Neuronal stem cell (in vitro differentiated cells): ENCODE data around the gene DNAH11.
A peak's percentile ranks its signal among the peaks of the same experiment; 100 is the strongest.

Experiments
- DNase-seq: peaks from one replicate; pipeline ENCODE4 v3.0.0-alpha.2; 2013; ENCODE audit warnings: low spot score
- H2AFZ ChIP-seq: one replicate; pipeline ENCODE4 v1.6.1; 2013; ENCODE audit warnings: mild to moderate bottlenecking, low read length, inconsistent platforms
- H2AK5ac ChIP-seq: 2 replicates; pipeline ENCODE4 v1.6.1; 2013; ENCODE audit warnings: low read depth, mild to moderate bottlenecking, inconsistent platforms, low read length, moderate library complexity, mixed read lengths
- H2BK120ac ChIP-seq: 2 replicates; pipeline ENCODE4 v1.6.1; 2013; ENCODE audit warnings: low read depth, mild to moderate bottlenecking, inconsistent platforms, low read length, moderate library complexity, mixed read lengths
- H2BK12ac ChIP-seq: one replicate; pipeline ENCODE4 v1.6.1; 2013; ENCODE audit warnings: low read length, inconsistent platforms
- H2BK15ac ChIP-seq: 2 replicates; pipeline ENCODE4 v1.6.1; 2013; ENCODE audit warnings: mild to moderate bottlenecking, low read length, inconsistent platforms, mixed read lengths
- H2BK5ac ChIP-seq: one replicate; pipeline ENCODE4 v1.6.1; 2013; ENCODE audit warnings: inconsistent platforms, mild to moderate bottlenecking, low read length, moderate library complexity
- H3K14ac ChIP-seq: one replicate; pipeline ENCODE4 v1.6.1; 2013; ENCODE audit warnings: low read length, inconsistent platforms
- H3K18ac ChIP-seq: 2 replicates; pipeline ENCODE4 v1.6.1; 2013; ENCODE audit warnings: low read length, inconsistent platforms
- H3K23ac ChIP-seq: 2 replicates; pipeline ENCODE4 v1.6.1; 2013; ENCODE audit warnings: low read depth, mild to moderate bottlenecking, mixed read lengths, low read length, inconsistent platforms; ENCODE audit not compliant: poor library complexity
- H3K27ac ChIP-seq: replicated peaks from 3 replicates; pipeline ENCODE4 v1.5.1; 2013; ENCODE audit warnings: low read length, inconsistent platforms
- H3K27me3 ChIP-seq, 3 experiments: 2 replicates each; pipeline ENCODE4 v1.6.1; 2013; ENCODE audit warnings: low read length in 3 of 3, mild to moderate bottlenecking in 2 of 3, inconsistent platforms in 1 of 3, low read depth in 1 of 3, mixed read lengths in 1 of 3, moderate library complexity in 1 of 3; ENCODE audit not compliant: control insufficient read depth in 3 of 3, insufficient read depth in 3 of 3
- H3K36me3 ChIP-seq, 2 donors: replicated peaks in 1 of 2; 2 replicates each; pipeline ENCODE4 v1.6.1; 2013; ENCODE audit warnings: low read length in 2 of 2; ENCODE audit not compliant: control insufficient read depth in 2 of 2, insufficient read depth in 2 of 2
- H3K4ac ChIP-seq: 2 replicates; pipeline ENCODE4 v1.6.1; 2013; ENCODE audit warnings: inconsistent platforms, mild to moderate bottlenecking, low read length, moderate library complexity
- H3K4me1 ChIP-seq, 2 donors: 1 replicate in 1 of 2; 2 replicates in 1 of 2; pipeline ENCODE4 v1.6.1; 2013; ENCODE audit warnings: low read length in 2 of 2, low read depth in 1 of 2; ENCODE audit not compliant: control insufficient read depth in 2 of 2, insufficient read depth in 1 of 2
- H3K4me2 ChIP-seq: one replicate; pipeline ENCODE4 v1.6.1; 2013; ENCODE audit warnings: mild to moderate bottlenecking, low read length, inconsistent platforms; ENCODE audit not compliant: insufficient read depth, poor library complexity, severe bottlenecking
- H3K4me3 ChIP-seq, 2 donors: 2 replicates each; pipeline ENCODE4 v1.5.1; 2013; ENCODE audit warnings: low read length in 2 of 2, mild to moderate bottlenecking in 2 of 2, inconsistent platforms in 1 of 2, moderate library complexity in 1 of 2
- H3K79me1 ChIP-seq: one replicate; pipeline ENCODE4 v1.6.1; 2013; ENCODE audit warnings: low read depth, mild to moderate bottlenecking, inconsistent platforms, low read length, moderate library complexity
- H3K9ac ChIP-seq: one replicate; pipeline ENCODE4 v1.6.1; 2013; ENCODE audit warnings: mild to moderate bottlenecking, low read depth, low read length, inconsistent platforms; ENCODE audit not compliant: poor library complexity
- H3K9me3 ChIP-seq, 2 donors: replicated peaks in 1 of 2; 2 replicates each; pipeline versions ENCODE3 to v1.6.1; 2013; ENCODE audit warnings: low read length in 2 of 2, mild to moderate bottlenecking in 2 of 2, inconsistent platforms in 1 of 2, low read depth in 1 of 2, mixed read lengths in 1 of 2, moderate library complexity in 1 of 2; ENCODE audit not compliant: control insufficient read depth in 2 of 2, insufficient read depth in 1 of 2
- H4K8ac ChIP-seq: one replicate; pipeline ENCODE4 v1.6.1; 2013; ENCODE audit warnings: low read depth, mild to moderate bottlenecking, inconsistent platforms, low read length, moderate library complexity
- H4K91ac ChIP-seq: one replicate; pipeline ENCODE4 v1.6.1; 2013; ENCODE audit warnings: low read length, low read depth, mild to moderate bottlenecking, inconsistent platforms; ENCODE audit not compliant: poor library complexity
- WGBS, 2 donors: extraction: QIAGEN DNeasy Blood & Tissue Kit; methylation state at CpG; one replicate each; pipeline ENCODE4 v1.1.7; 2013; ENCODE audit warnings: missing lambda C conversion rate in 2 of 2, mixed read lengths in 1 of 2; ENCODE audit not compliant: insufficient read length in 2 of 2, insufficient replicate concordance in 1 of 2; ENCODE audit errors: extremely low coverage in 2 of 2; 5-methylcytosine and 5-hydroxymethylcytosine counted together

DNAH11 gene

GRCh38 chr7:21766218-21766617 lies 223.4 kb downstream of the DNAH11 start:
- H3K36me3 ChIP-seq = no peaks in the 10 kb centered on the region
- whole genome bisulfite sequencing, 2 donors = no CpG with 5 or more reads among the region's 2 CpGs
- no peak overlapping the region for H3K4me2 ChIP-seq
- H3K4me1 ChIP-seq = peaks cover 9 to 14% of the 10 kb centered on the region in 2 donors
- no peaks in the 10 kb centered on the region for H3K79me1 ChIP-seq
- H3K9ac ChIP-seq = no peak overlapping the region
- peaks cover 0 to 39% (median 0%) of the 10 kb centered on the region in 3 experiments for H3K27me3 ChIP-seq
- no peak for DNase-seq
- H3K23ac ChIP-seq = no peak overlapping the region
- H3K27ac ChIP-seq = no peak overlapping the region
- no peak overlapping the region for H3K18ac ChIP-seq
- H2BK120ac ChIP-seq = no peak overlapping the region
- H2BK12ac ChIP-seq = no peak overlapping the region
- H4K8ac ChIP-seq = no peak overlapping the region
- no peak overlapping the region for H4K91ac ChIP-seq
- no peak overlapping the region for H2BK5ac ChIP-seq
- no peak overlapping the region for H2AK5ac ChIP-seq
- H3K4me3 ChIP-seq = no peak overlapping the region
- H3K14ac ChIP-seq = no peak overlapping the region
- H3K4ac ChIP-seq = no peak overlapping the region
- H3K9me3 ChIP-seq = no peaks in the 10 kb centered on the region
- H2AFZ ChIP-seq = no peak overlapping the region
- H2BK15ac ChIP-seq = no peak overlapping the region

GRCh38 chr7:21767300-21767900 lies 224.6 kb downstream of the DNAH11 start:
- no peak overlapping the region for H3K4ac ChIP-seq
- no peaks in the 10 kb centered on the region for H3K79me1 ChIP-seq
- H2BK120ac ChIP-seq = no peak overlapping the region
- no peak overlapping the region for H3K9ac ChIP-seq
- no peak overlapping the region for H2AK5ac ChIP-seq
- H3K4me1 ChIP-seq = peaks cover 9 to 22% of the 10 kb centered on the region in 2 donors
- H2BK15ac ChIP-seq = no peak overlapping the region
- H3K27me3 ChIP-seq = peaks cover 0 to 41% (median 0%) of the 10 kb centered on the region in 3 experiments
- no peak overlapping the region for H2BK5ac ChIP-seq
- H3K27ac ChIP-seq = no peak overlapping the region
- H4K8ac ChIP-seq = no peak overlapping the region
- no peak overlapping the region for H3K23ac ChIP-seq
- H3K18ac ChIP-seq = no peak overlapping the region
- no peaks in the 10 kb centered on the region for H3K9me3 ChIP-seq
- no peak overlapping the region for H2BK12ac ChIP-seq
- no peak overlapping the region for H3K14ac ChIP-seq
- no peak overlapping the region for H4K91ac ChIP-seq
- H2AFZ ChIP-seq = no peak overlapping the region
- no peaks in the 10 kb centered on the region for H3K36me3 ChIP-seq
- H3K4me3 ChIP-seq = no peak overlapping the region
- DNase-seq = peak; percentile 68
- no CpG with 5 or more reads among the region's 6 CpGs for WGBS, 2 donors
- H3K4me2 ChIP-seq = no peak overlapping the region

GRCh38 chr7:21768279-21768678 lies 225.4 kb downstream of the DNAH11 start:
- no peak overlapping the region for H4K8ac ChIP-seq
- H3K79me1 ChIP-seq = no peaks in the 10 kb centered on the region
- no peak overlapping the region for H3K9ac ChIP-seq
- H3K4me2 ChIP-seq = no peak overlapping the region
- H2BK120ac ChIP-seq = no peak overlapping the region
- H3K27ac ChIP-seq = no peak overlapping the region
- H3K23ac ChIP-seq = no peak overlapping the region
- no peak for DNase-seq
- no peak overlapping the region for H2AFZ ChIP-seq
- H3K27me3 ChIP-seq = peaks cover 0 to 45% (median 0%) of the 10 kb centered on the region in 3 experiments
- no peak overlapping the region for H4K91ac ChIP-seq
- H2BK15ac ChIP-seq = no peak overlapping the region
- no peak overlapping the region for H3K4me3 ChIP-seq
- H3K9me3 ChIP-seq = no peaks in the 10 kb centered on the region
- H2BK12ac ChIP-seq = no peak overlapping the region
- no peak overlapping the region for H3K4ac ChIP-seq
- H2AK5ac ChIP-seq = no peak overlapping the region
- H2BK5ac ChIP-seq = no peak overlapping the region
- peaks cover 12 to 28% of the 10 kb centered on the region in 2 donors for H3K4me1 ChIP-seq
- no peak overlapping the region for H3K18ac ChIP-seq
- H3K36me3 ChIP-seq = no peaks in the 10 kb centered on the region
- WGBS, 2 donors = no CpG with 5 or more reads among the region's 5 CpGs
- no peak overlapping the region for H3K14ac ChIP-seq

- no peak overlapping the region for H3K23ac ChIP-seq
- no peak overlapping the region for H3K4ac ChIP-seq
- H2BK5ac ChIP-seq = no peak overlapping the region
- no peak for DNase-seq
- no CpG with 5 or more reads among the region's 5 CpGs for WGBS, 2 donors
- no peak overlapping the region for H2BK12ac ChIP-seq
- no peak overlapping the region for H2BK15ac ChIP-seq
- H2AFZ ChIP-seq = no peak overlapping the region
- H2AK5ac ChIP-seq = no peak overlapping the region
- H3K4me2 ChIP-seq = no peak overlapping the region
- no peaks in the 10 kb centered on the region for H3K36me3 ChIP-seq
- no peaks in the 10 kb centered on the region for H3K9me3 ChIP-seq
- H3K27me3 ChIP-seq = peaks cover 0 to 45% (median 0%) of the 10 kb centered on the region in 3 experiments
- no peak overlapping the region for H2BK120ac ChIP-seq
- H3K14ac ChIP-seq = no peak overlapping the region
- H3K79me1 ChIP-seq = no peaks in the 10 kb centered on the region
- peaks cover 6 to 15% of the 10 kb centered on the region in 2 donors for H3K4me1 ChIP-seq
- no peak overlapping the region for H3K4me3 ChIP-seq
- H3K18ac ChIP-seq = no peak overlapping the region
- no peak overlapping the region for H3K27ac ChIP-seq
- H3K9ac ChIP-seq = no peak overlapping the region
- H4K8ac ChIP-seq = no peak overlapping the region
- H4K91ac ChIP-seq = no peak overlapping the region
Measured at GRCh38 chr7:21771266-21771665, 228.4 kb downstream of the DNAH11 start.
